B cell (primary cell): Measurements from ENCODE around the gene MAL. TPM values are rescaled to one million over a fixed set of nuclear protein-coding genes. Genes with fewer than 3 reads are reported as not detected.

ENCODE experiments used
- ATAC-seq: fragments of 200-7000 bp; cut with Tn5 transposase; one replicate; pipeline ENCODE4 v1.10.0; 2021; ENCODE audit warnings: low read depth, mild to moderate bottlenecking, moderate number of reproducible peaks, moderate library complexity
- CTCF ChIA-PET: fragments of 350-600 bp; sonication (Branson Sonifier 250); formaldehyde crosslinking; loops from one replicate; lab custom pipeline; 2021; ENCODE audit warnings: antibody characterized with exemption, inconsistent platforms; lab: Charles Lee
- POLR2A ChIA-PET: fragments of 350-600 bp; sonication (Branson Sonifier 250); formaldehyde crosslinking; loops from one replicate; lab custom pipeline; 2021; ENCODE audit warnings: antibody characterized with exemption; lab: Charles Lee
- DNase-seq: peaks from one replicate; pipeline ENCODE4 v3.0.0; 2013
- H2AFZ ChIP-seq: 2 replicates; pipeline ENCODE4 v1.6.1; 2012; ENCODE audit warnings: mild to moderate bottlenecking, low read depth, low read length; ENCODE audit not compliant: insufficient read depth, poor library complexity, severe bottlenecking
- H3K27ac ChIP-seq, 2 donors: 1 replicate in 1 of 2; 2 replicates in 1 of 2; pipeline ENCODE4 v1.5.1; 2012 to 2013; ENCODE audit warnings: low read length in 2 of 2, mild to moderate bottlenecking in 2 of 2, moderate library complexity in 1 of 2
- H3K27me3 ChIP-seq, 4 experiments: fragments of 200-600 bp in 1 of 4; sonication (generic) in 1 of 4; replicated peaks in 1 of 4; 1 replicate in 2 of 4; 2 replicates in 2 of 4; pipeline versions ENCODE4 v1.6.1 to v1.7.0; 2013 to 2016; ENCODE audit warnings: low read length in 3 of 4, mild to moderate bottlenecking in 2 of 4, mixed read lengths in 1 of 4, moderate library complexity in 1 of 4; ENCODE audit not compliant: insufficient read depth in 4 of 4, control insufficient read depth in 3 of 4; ENCODE audit errors: control extremely low read depth in 1 of 4
- H3K36me3 ChIP-seq, 2 experiments: replicated peaks in 1 of 2; 1 replicate in 1 of 2; 2 replicates in 1 of 2; pipeline versions ENCODE4 v1.6.1 to v1.7.1; 2013; ENCODE audit warnings: low read length in 1 of 2; ENCODE audit not compliant: insufficient read depth in 2 of 2, control insufficient read depth in 1 of 2; ENCODE audit errors: control extremely low read depth in 1 of 2, extremely low read depth in 1 of 2
- H3K4me1 ChIP-seq, 2 donors: fragments of 200-600 bp in 1 of 2; sonication (generic) in 1 of 2; 1 replicate in 1 of 2; 2 replicates in 1 of 2; pipeline versions ENCODE4 v1.5.1 to v1.6.1; 2013 to 2017; ENCODE audit warnings: low read length in 2 of 2; ENCODE audit not compliant: control insufficient read depth in 2 of 2, insufficient read depth in 2 of 2
- H3K4me2 ChIP-seq: replicated peaks from 2 replicates; pipeline ENCODE3; 2012; ENCODE audit warnings: mild to moderate bottlenecking, low read depth, low read length; ENCODE audit not compliant: poor library complexity, severe bottlenecking
- H3K4me3 ChIP-seq, 5 experiments: fragments of 200-600 bp in 1 of 5; sonication (generic) in 1 of 5; 1 replicate in 3 of 5; 2 replicates in 2 of 5; pipeline versions ENCODE4 v1.5.1 to v1.7.0; 2011 to 2016; ENCODE audit warnings: low read length in 4 of 5, mild to moderate bottlenecking in 4 of 5, low read depth in 2 of 5, control low read depth in 1 of 5, moderate library complexity in 1 of 5; ENCODE audit not compliant: insufficient read depth in 1 of 5; ENCODE audit errors: control extremely low read depth in 1 of 5, extremely low read depth in 1 of 5
- H3K79me2 ChIP-seq: fragments of 200-600 bp; sonication (generic); one replicate; pipeline ENCODE4 v1.6.0; 2016; ENCODE audit warnings: low read length; ENCODE audit not compliant: control insufficient read depth, insufficient read depth
- H3K9ac ChIP-seq: fragments of 200-600 bp; sonication (generic); 2 replicates; pipeline ENCODE4 v1.6.1; 2017; ENCODE audit warnings: mild to moderate bottlenecking, low read length, moderate library complexity
- H3K9me3 ChIP-seq, 3 donors: one replicate each; pipeline versions ENCODE4 v1.6.1 to v1.7.1; 2013; ENCODE audit warnings: low read length in 2 of 3; ENCODE audit not compliant: control insufficient read depth in 2 of 3, insufficient read depth in 1 of 3; ENCODE audit errors: control extremely low read depth in 1 of 3
- H4K20me1 ChIP-seq: 2 replicates; pipeline ENCODE4 v1.6.0; 2012; ENCODE audit warnings: mild to moderate bottlenecking, low read length; ENCODE audit not compliant: insufficient read depth, control insufficient read depth, poor library complexity, severe bottlenecking
- H3K27ac Mint-ChIP-seq: one replicate; pipeline ENCODE4 v1.8.0; 2021; ENCODE audit warnings: mixed read lengths
- H3K27me3 Mint-ChIP-seq: one replicate; pipeline ENCODE4 v1.8.0; 2021; ENCODE audit warnings: mixed read lengths
- H3K4me1 Mint-ChIP-seq: one replicate; pipeline ENCODE4 v1.8.0; 2021; ENCODE audit warnings: mixed read lengths
- H3K4me3 Mint-ChIP-seq: one replicate; pipeline ENCODE4 v1.8.0; 2021; ENCODE audit warnings: mixed read lengths
- H3K9me3 Mint-ChIP-seq: one replicate; pipeline ENCODE4 v1.8.0; 2022; ENCODE audit warnings: mixed read lengths; ENCODE audit not compliant: insufficient read depth
- CTCF ChIP-seq: fragments of 200-600 bp; IDR thresholded peaks from one replicate; pipeline ENCODE4 v1.8.0; 2022; ENCODE audit warnings: antibody characterized with exemption, mild to moderate bottlenecking
- EZH2 ChIP-seq: IDR thresholded peaks from 2 replicates; pipeline ENCODE4 v1.6.1; 2012; ENCODE audit warnings: borderline replicate concordance, low read depth, mild to moderate bottlenecking, moderate library complexity, low read length; ENCODE audit not compliant: insufficient read depth, poor library complexity, severe bottlenecking
- WGBS: methylation state at CpG from one replicate; pipeline ENCODE4 v1.1.5; 2013; ENCODE audit warnings: missing lambda C conversion rate; ENCODE audit not compliant: insufficient coverage; 5-methylcytosine and 5-hydroxymethylcytosine counted together
- intact Hi-C: fragments of 100-400 bp; cut with micrococcal nuclease; formaldehyde crosslinking; loops from one replicate; pipeline ENCODE4 v1.10.0; 2022
- polyA plus RNA-seq: library from polyadenylated mRNA; depleted of rRNA; stranded (reverse); fragments of >200 nt; gene quantifications from 2 replicates; pipeline ENCODE4 v1.2.3, GENCODE V29; 2012
- total RNA-seq, 2 donors: library from RNA; stranded (reverse); fragments of 120-200 nt in 1 of 2; gene quantifications; 1 replicate in 1 of 2; 2 replicates in 1 of 2; pipeline versions ENCODE4 v1.2.3 to v1.2.4, GENCODE V29; 2013 to 2022

Gene MAL
- total and polyA plus RNA-seq, 2 donors (not counting 1 experiment from before 2014, with no cell fraction given): 0.74 to 3.0 TPM

- no peaks in the 10 kb centered on the region for H3K4me1 Mint-ChIP-seq
- Histone ChIP-seq H3K27ac (no peak overlapping the region), H3K4me1 (no peaks in the 10 kb centered on the region), H3K79me2 (no peaks in the 10 kb centered on the region), H3K36me3 (no peaks in the 10 kb centered on the region), H3K27me3 (no peaks in the 10 kb centered on the region), H3K4me2 (no peak overlapping the region), H3K9me3 (no peaks in the 10 kb centered on the region), H3K9ac (no peak overlapping the region), H4K20me1 (no peaks in the 10 kb centered on the region), H2AFZ (no peak overlapping the region), H3K4me3 (no peak overlapping the region)
- intact Hi-C loops: no loop called here
- ATAC-seq (no peak), DNase-seq (no peak)
- H3K27ac Mint-ChIP-seq: no peak overlapping the region
- H3K9me3 Mint-ChIP-seq: no peaks in the 10 kb centered on the region
- CTCF ChIA-PET: no interaction called here
- H3K27me3 Mint-ChIP-seq: peaks cover 31% of the 10 kb centered on the region
- 85% methylated on average over 4 of the region's 5 CpGs for WGBS
- H3K4me3 Mint-ChIP-seq: no peak overlapping the region
- POLR2A ChIA-PET: no interaction called here
- no peak for TF ChIP-seq EZH2
Observed at GRCh38 chr2:95001051-95001562, 24.4 kb upstream of the MAL start.

- ChIA-PET CTCF (no interaction called here), POLR2A (no interaction called here)
- Mint-ChIP-seq H3K9me3 (no peaks in the 10 kb centered on the region), H3K27me3 (peaks cover 28% of the 10 kb centered on the region), H3K4me1 (no peaks in the 10 kb centered on the region), H3K27ac (no peak overlapping the region), H3K4me3 (no peak overlapping the region)
- WGBS: 100% methylated on average over 1 of the region's 2 CpGs
- Histone ChIP-seq H3K36me3 (no peaks in the 10 kb centered on the region), H3K4me1 (no peaks in the 10 kb centered on the region), H3K9ac (no peak overlapping the region), H3K9me3 (no peaks in the 10 kb centered on the region), H3K4me3 (no peak overlapping the region), H3K79me2 (no peaks in the 10 kb centered on the region), H3K27me3 (no peaks in the 10 kb centered on the region), H2AFZ (no peak overlapping the region), H4K20me1 (no peaks in the 10 kb centered on the region), H3K4me2 (no peak overlapping the region), H3K27ac (no peak overlapping the region)
- ATAC-seq (no peak), DNase-seq (no peak)
- intact Hi-C loops: no loop called here
- TF ChIP-seq EZH2 (no peak), CTCF (no peak)
Observed at GRCh38 chr2:95001701-95002100, 23.8 kb upstream of the MAL start.
